LNCaP clone FGC (cell line): ENCODE results near the gene BPIFB2.

Source experiments
- DNase-seq: peaks from one replicate; pipeline ENCODE4 v3.0.0-alpha.2; 2011; ENCODE audit warnings: low read depth
- H3K4me3 ChIP-seq: 2 replicates; pipeline ENCODE4 v1.5.1; 2011; ENCODE audit warnings: mild to moderate bottlenecking, low read depth, low read length, control low read depth
- TF ChIP-seq, protein P1 (sequence below): IDR thresholded peaks from 2 replicates; pipeline ENCODE4 v1.5.1; 2012; ENCODE audit warnings: mild to moderate bottlenecking; ENCODE audit not compliant: control insufficient read depth, insufficient read depth; ENCODE audit errors: extremely low read depth

BPIFB2 gene

DNA sequence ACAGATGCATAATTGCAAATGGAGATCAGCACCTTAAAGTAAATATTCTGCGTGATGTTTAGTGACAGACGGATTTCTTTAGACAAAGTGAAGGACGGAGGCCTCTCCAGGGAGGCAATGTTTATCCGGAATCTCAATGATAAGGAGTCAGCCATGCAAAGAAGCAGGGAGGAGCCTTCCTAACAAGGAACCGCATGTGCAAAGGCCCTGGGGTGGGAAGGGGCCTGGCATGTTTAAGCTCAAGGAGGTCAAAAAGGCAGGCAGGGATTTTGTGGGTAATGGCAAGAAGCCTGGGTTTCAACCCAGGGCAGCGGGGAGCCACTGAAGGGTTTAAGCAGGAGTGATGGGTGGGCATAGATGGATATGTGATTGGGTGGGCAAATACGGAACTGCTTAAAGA, 46.9 kb downstream of the BPIFB2 start:
- no peak overlapping the region for H3K4me3 ChIP-seq
- DNase-seq = no peak
- TF ChIP-seq, protein P1, sequence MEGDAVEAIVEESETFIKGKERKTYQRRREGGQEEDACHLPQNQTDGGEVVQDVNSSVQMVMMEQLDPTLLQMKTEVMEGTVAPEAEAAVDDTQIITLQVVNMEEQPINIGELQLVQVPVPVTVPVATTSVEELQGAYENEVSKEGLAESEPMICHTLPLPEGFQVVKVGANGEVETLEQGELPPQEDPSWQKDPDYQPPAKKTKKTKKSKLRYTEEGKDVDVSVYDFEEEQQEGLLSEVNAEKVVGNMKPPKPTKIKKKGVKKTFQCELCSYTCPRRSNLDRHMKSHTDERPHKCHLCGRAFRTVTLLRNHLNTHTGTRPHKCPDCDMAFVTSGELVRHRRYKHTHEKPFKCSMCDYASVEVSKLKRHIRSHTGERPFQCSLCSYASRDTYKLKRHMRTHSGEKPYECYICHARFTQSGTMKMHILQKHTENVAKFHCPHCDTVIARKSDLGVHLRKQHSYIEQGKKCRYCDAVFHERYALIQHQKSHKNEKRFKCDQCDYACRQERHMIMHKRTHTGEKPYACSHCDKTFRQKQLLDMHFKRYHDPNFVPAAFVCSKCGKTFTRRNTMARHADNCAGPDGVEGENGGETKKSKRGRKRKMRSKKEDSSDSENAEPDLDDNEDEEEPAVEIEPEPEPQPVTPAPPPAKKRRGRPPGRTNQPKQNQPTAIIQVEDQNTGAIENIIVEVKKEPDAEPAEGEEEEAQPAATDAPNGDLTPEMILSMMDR = no peak

DNA sequence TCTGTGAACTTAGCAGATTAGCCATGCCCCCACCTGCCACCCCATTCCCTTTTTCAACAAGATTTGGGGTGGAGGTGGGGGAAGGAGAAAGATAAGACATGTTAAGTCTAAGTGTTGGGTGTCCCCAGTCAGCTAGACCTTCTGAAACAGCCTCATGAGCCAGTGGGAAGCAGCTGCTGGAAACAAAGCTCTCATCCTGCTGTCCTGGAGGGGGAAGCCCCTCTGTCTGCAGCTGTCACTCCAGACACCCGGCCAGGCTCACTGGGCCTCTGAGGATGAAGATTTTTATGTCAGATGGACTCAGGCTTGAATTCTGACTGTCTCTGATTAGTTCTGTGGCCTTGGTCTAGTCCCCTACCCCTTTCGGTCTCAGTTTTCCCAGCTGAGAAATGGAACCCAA, 47.3 kb downstream of the BPIFB2 start:
- TF ChIP-seq, protein P1 = no peak
- no peak for DNase-seq

DNA sequence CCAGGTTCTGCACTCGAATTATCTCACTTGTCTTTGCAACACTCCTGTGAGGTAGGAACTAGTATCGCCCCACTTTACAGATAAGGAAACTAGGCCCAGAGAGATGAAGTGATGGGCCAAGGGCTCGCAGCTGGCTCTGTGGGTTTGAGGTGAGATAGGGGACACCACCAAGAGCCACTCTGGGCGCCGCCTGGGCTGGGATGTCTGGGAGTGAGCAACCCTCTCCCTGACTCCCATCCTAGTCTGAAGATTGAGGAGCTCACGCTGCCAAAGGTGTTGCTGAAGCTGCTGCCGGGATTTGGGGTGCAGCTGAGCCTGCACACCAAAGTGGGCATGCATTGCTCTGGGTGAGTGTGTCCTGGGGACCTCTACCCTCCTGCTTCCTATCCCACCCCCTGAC, 51.6 kb downstream of the BPIFB2 start:
- no peak overlapping the region for H3K4me3 ChIP-seq
- DNase-seq = no peak
- TF ChIP-seq, protein P1 = no peak

More for the DNA sequence above, 47.3 kb downstream of the BPIFB2 start:
- H3K4me3 ChIP-seq = no peak overlapping the region

DNA sequence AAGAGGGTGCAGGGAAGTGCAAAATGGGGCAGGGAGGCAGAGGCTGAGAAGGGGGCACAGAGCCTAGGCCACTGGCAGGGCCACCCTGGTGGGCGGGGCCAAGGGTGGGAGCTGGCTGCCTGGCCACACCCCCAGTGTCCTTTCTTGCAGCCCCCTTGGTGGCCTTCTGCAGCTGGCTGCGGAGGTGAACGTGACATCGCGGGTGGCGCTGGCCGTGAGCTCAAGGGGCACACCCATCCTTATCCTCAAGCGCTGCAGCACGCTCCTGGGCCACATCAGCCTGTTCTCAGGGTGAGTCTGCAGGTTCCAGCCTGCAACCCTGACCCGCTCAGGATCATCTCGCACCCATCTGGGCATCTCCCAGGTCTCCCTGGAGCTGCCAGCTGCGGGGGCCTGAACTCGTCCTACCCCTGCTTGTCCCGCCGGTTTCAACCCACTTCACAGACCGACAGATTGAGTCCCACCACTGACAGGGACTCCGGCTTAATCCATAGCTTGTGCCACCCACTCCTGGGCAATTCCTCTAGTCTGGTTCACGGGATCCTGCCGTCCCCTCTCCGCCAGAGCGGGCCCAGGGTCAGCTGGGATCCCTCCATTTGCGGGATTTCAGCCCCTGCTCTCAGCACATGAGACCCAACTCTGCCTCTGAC, 52.4 kb downstream of the BPIFB2 start:
- DNase-seq = no peak
- TF ChIP-seq, protein P1 = no peak
- no peak overlapping the region for H3K4me3 ChIP-seq

DNA sequence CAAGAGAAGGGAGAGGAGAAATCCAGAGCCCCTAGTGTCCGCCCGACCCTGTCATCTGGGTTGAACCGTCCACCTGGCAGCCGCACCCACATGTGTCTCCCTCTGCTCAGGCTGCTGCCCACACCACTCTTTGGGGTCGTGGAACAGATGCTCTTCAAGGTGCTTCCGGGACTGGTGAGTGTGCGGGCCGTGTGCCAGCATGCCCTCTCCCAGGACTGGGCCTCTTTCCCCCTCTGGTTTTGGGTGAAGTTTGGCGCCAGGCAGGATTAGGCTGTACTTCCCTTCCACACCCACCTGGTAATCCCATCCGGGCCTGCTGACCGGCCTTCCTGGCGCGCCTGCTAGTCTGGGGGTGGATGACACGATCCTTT, 54.1 kb downstream of the BPIFB2 start:
- TF ChIP-seq, protein P1 = no peak
- DNase-seq = no peak
- H3K4me3 ChIP-seq = no peak overlapping the region

- TF ChIP-seq, protein P1 = no peak
- DNase-seq = no peak
- no peak overlapping the region for H3K4me3 ChIP-seq
Measured at GRCh38 chr20:33062105-33062824, 54.8 kb downstream of the BPIFB2 start.

GRCh38 chr20:33062825-33063149, 55.3 kb downstream of the BPIFB2 start:
- no peak overlapping the region for H3K4me3 ChIP-seq
- TF ChIP-seq, protein P1 = no peak
- DNase-seq = no peak
